HepG2 (cell line): ENCODE results near the gene MOCS1. TPM values are rescaled to one million over a fixed set of nuclear protein-coding genes. Genes with fewer than 3 reads are reported as not detected.
A peak's percentile ranks its signal among the peaks of the same experiment; 100 is the strongest.

Experiments used
- DNMT3B ChIP-seq: conservative IDR thresholded peaks from 2 replicates; pipeline ENCODE4 v1.6.1; 2016; ENCODE audit warnings: missing biosample characterization, control low read depth
- FOXA3 ChIP-seq: IDR thresholded peaks from 2 replicates; pipeline ENCODE4 v1.6.1; 2016; ENCODE audit warnings: missing genetic modification reagents, missing compliant biosample characterization
- GFI1 ChIP-seq: sonication (generic); formaldehyde crosslinking; IDR thresholded peaks from 2 replicates; pipeline ENCODE4 v1.5.0; 2020; ENCODE audit warnings: missing genetic modification reagents, mild to moderate bottlenecking, borderline replicate concordance
- GLI4 ChIP-seq: sonication (generic); formaldehyde crosslinking; IDR thresholded peaks from 2 replicates; pipeline ENCODE4 v1.5.1; 2020; ENCODE audit warnings: missing genetic modification reagents, mild to moderate bottlenecking, moderate library complexity, borderline replicate concordance
- GZF1 ChIP-seq: sonication (generic); formaldehyde crosslinking; IDR thresholded peaks from 2 replicates; pipeline ENCODE4 v1.5.1; 2020; ENCODE audit warnings: mild to moderate bottlenecking, missing genetic modification reagents
- HIVEP1 ChIP-seq: sonication (generic); formaldehyde crosslinking; IDR thresholded peaks from 2 replicates; pipeline ENCODE4 v1.4.0; 2020; ENCODE audit warnings: mild to moderate bottlenecking, missing genetic modification reagents
- HNRNPUL1 ChIP-seq: fragments of 200-400 bp; formaldehyde crosslinking; IDR thresholded peaks from 2 replicates; pipeline ENCODE4 v1.6.1; 2017; ENCODE audit warnings: low read depth, mild to moderate bottlenecking, low read length, moderate library complexity
- IRX3 ChIP-seq: sonication (generic); formaldehyde crosslinking; IDR thresholded peaks from 2 replicates; pipeline ENCODE4 v1.8.1; 2023; ENCODE audit warnings: mild to moderate bottlenecking, low read depth, missing genetic modification reagents, borderline replicate concordance
- JARID2 ChIP-seq: sonication (generic); formaldehyde crosslinking; IDR thresholded peaks from 2 replicates; pipeline ENCODE4 v1.8.1; 2023; ENCODE audit warnings: missing genetic modification reagents, inconsistent platforms; ENCODE audit not compliant: insufficient replicate concordance
- KAT7 ChIP-seq: IDR thresholded peaks from 2 replicates; pipeline ENCODE4 v1.6.1; 2018; ENCODE audit warnings: borderline replicate concordance, missing compliant biosample characterization
- NFAT5 ChIP-seq: sonication (generic); formaldehyde crosslinking; IDR thresholded peaks from 2 replicates; pipeline ENCODE4 v1.4.0; 2020; ENCODE audit warnings: missing genetic modification reagents
- NR2F2 ChIP-seq: IDR thresholded peaks from 2 replicates; pipeline ENCODE4 v1.6.1; 2012; ENCODE audit warnings: low read depth, inconsistent platforms, borderline replicate concordance
- RBM39 ChIP-seq: fragments of 200-400 bp; formaldehyde crosslinking; IDR thresholded peaks from one replicate; pipeline ENCODE4 v1.6.1; 2018; ENCODE audit warnings: antibody characterized with exemption, mild to moderate bottlenecking, low read depth, low read length; ENCODE audit not compliant: poor library complexity, severe bottlenecking
- SMC3 ChIP-seq: IDR thresholded peaks from 2 replicates; pipeline ENCODE4 v1.6.1; 2011; ENCODE audit warnings: low read length, improper control_type of control experiment
- ZNF282 ChIP-seq: fragments of 450-650 bp; IDR thresholded peaks from 2 replicates; pipeline ENCODE4 v1.6.1; 2018; ENCODE audit not compliant: partially characterized antibody
- polyA plus RNA-seq, 8 experiments: library from polyadenylated mRNA; depleted of rRNA in 3 of 8; stranded (reverse) in 7 of 8; unstranded in 1 of 8; fragments of >200 nt; fragmentation: Illumina TruSeq in 4 of 8; extraction: Trizol in 4 of 8; gene quantifications; 2 replicates each; pipeline versions ENCODE4 v1.2.1 to v1.2.3, GENCODE V29; 2011 to 2016; ENCODE audit warnings: low read depth in 4 of 8, missing spikeins in 1 of 8, mixed read lengths in 1 of 8; ENCODE audit not compliant: insufficient read depth in 1 of 8
- total RNA-seq, 5 experiments: library from RNA; depleted of rRNA; stranded (reverse); fragments of >200 nt; fragmentation: Illumina TruSeq; extraction: Trizol; gene quantifications; 2 replicates each; pipeline ENCODE4 v1.2.3, GENCODE V29; 2016; ENCODE audit warnings: low read depth in 1 of 5
- TF ChIP-seq, protein P1 (sequence below): sonication (generic); formaldehyde crosslinking; IDR thresholded peaks from 2 replicates; pipeline ENCODE4 v1.4.0; 2020; ENCODE audit warnings: missing genetic modification reagents
- TF ChIP-seq, protein P2 (sequence below): sonication (generic); formaldehyde crosslinking; IDR thresholded peaks from 2 replicates; pipeline ENCODE4 v1.4.0; 2020; ENCODE audit warnings: missing genetic modification reagents
- TF ChIP-seq, protein P3 (sequence below): IDR thresholded peaks from 2 replicates; pipeline ENCODE4 v1.4.0; 2020; ENCODE audit warnings: mild to moderate bottlenecking, missing genetic modification reagents

MOCS1 gene
- total and polyA plus RNA-seq, 2 of the 13 experiments (the other 11 are each of a cell fraction or from before 2014, with no cell fraction given): 5.3 to 11.7 TPM

DNA sequence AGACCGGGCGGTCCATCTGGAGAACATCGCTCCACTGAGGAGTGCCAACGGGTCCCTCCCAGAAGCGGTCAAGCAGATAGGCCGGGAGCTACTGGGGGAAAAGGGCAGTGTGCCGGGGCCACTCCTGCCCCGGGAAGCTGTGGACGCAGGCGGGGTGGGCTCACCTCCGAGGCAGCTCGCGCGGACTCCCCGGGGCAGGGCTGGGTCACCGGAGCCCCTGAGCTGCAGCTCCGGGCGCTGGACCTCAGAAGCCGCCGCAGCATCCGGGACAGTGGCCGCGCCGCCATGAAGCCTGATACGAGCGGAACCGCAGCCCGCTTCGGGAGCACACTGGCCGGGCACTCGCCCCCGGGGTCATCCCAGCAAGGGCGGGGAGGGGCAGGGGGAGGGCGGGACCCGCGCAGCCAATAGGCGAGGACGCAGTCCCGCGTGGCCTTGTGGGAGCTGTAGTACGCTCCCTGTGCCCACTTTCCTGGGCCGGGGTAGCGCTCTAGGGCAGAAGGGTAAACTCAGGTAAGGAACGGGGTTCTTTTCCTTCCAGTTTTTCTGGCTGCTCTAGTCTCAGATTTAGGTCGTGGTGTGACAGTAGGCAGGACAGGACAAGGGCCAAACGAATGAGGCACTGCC lies at the start of gene MOCS1 (continued):
- TF ChIP-seq NR2F2: 0 out of 2 replicates have a peak, but pooled peaks have one; percentile 22
- TF ChIP-seq HIVEP1: peak; percentile 62; the same call in 1 of the 2 replicates
- TF ChIP-seq GFI1: no peak
- TF ChIP-seq KAT7 (CRISPR knock-in tag): peak; percentile 91; the same call in 1 of the 2 replicates
- no peak for TF ChIP-seq ZNF282
- TF ChIP-seq HNRNPUL1: no peak
- no peak; the same call in 1 of the 2 replicates for TF ChIP-seq DNMT3B (CRISPR knock-in tag)
- no peak; the same call in 1 of the 2 replicates for TF ChIP-seq GLI4
- TF ChIP-seq SMC3: no peak
- peak; percentile 66 for TF ChIP-seq RBM39
- TF ChIP-seq JARID2 (CRISPR knock-in tag): no peak
- no peak for TF ChIP-seq GZF1 (CRISPR knock-in tag)
- no peak; the same call in 1 of the 2 replicates for TF ChIP-seq NFAT5 (CRISPR knock-in tag)
- TF ChIP-seq, protein P1, sequence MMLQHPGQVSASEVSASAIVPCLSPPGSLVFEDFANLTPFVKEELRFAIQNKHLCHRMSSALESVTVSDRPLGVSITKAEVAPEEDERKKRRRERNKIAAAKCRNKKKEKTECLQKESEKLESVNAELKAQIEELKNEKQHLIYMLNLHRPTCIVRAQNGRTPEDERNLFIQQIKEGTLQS (CRISPR knock-in tag): no peak
- 0 out of 2 replicates have a peak, but pooled peaks have one; percentile 25 for TF ChIP-seq FOXA3 (CRISPR knock-in tag)
- TF ChIP-seq, protein P2, sequence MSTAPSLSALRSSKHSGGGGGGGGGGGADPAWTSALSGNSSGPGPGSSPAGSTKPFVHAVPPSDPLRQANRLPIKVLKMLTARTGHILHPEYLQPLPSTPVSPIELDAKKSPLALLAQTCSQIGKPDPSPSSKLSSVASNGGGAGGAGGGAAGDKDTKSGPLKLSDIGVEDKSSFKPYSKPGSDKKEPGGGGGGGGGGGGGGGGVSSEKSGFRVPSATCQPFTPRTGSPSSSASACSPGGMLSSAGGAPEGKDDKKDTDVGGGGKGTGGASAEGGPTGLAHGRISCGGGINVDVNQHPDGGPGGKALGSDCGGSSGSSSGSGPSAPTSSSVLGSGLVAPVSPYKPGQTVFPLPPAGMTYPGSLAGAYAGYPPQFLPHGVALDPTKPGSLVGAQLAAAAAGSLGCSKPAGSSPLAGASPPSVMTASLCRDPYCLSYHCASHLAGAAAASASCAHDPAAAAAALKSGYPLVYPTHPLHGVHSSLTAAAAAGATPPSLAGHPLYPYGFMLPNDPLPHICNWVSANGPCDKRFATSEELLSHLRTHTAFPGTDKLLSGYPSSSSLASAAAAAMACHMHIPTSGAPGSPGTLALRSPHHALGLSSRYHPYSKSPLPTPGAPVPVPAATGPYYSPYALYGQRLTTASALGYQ (CRISPR knock-in tag): no peak
- TF ChIP-seq, protein P3, sequence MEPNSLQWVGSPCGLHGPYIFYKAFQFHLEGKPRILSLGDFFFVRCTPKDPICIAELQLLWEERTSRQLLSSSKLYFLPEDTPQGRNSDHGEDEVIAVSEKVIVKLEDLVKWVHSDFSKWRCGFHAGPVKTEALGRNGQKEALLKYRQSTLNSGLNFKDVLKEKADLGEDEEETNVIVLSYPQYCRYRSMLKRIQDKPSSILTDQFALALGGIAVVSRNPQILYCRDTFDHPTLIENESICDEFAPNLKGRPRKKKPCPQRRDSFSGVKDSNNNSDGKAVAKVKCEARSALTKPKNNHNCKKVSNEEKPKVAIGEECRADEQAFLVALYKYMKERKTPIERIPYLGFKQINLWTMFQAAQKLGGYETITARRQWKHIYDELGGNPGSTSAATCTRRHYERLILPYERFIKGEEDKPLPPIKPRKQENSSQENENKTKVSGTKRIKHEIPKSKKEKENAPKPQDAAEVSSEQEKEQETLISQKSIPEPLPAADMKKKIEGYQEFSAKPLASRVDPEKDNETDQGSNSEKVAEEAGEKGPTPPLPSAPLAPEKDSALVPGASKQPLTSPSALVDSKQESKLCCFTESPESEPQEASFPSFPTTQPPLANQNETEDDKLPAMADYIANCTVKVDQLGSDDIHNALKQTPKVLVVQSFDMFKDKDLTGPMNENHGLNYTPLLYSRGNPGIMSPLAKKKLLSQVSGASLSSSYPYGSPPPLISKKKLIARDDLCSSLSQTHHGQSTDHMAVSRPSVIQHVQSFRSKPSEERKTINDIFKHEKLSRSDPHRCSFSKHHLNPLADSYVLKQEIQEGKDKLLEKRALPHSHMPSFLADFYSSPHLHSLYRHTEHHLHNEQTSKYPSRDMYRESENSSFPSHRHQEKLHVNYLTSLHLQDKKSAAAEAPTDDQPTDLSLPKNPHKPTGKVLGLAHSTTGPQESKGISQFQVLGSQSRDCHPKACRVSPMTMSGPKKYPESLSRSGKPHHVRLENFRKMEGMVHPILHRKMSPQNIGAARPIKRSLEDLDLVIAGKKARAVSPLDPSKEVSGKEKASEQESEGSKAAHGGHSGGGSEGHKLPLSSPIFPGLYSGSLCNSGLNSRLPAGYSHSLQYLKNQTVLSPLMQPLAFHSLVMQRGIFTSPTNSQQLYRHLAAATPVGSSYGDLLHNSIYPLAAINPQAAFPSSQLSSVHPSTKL: peak; percentile 54; the same call in 1 of the 2 replicates
- TF ChIP-seq IRX3 (CRISPR knock-in tag): no peak
